Fibroblast of the conjunctiva (primary cell): ENCODE measurements around the gene SHROOM3.

Experiments used
- DNase-seq: peaks from one replicate; pipeline ENCODE4 v3.0.0-alpha.2; 2010; ENCODE audit warnings: low read depth

Gene SHROOM3

GRCh38 chr4:76540486-76540885 lies 105.5 kb downstream of the SHROOM3 start:
- DNase-seq: no peak

GRCh38 chr4:76543378-76543777 lies 108.3 kb downstream of the SHROOM3 start:
- DNase-seq: no peak

GRCh38 chr4:76544725-76545124 lies 109.7 kb downstream of the SHROOM3 start:
- no peak for DNase-seq

- DNase-seq: no peak
Measured at GRCh38 chr4:76545226-76545884, 110.3 kb downstream of the SHROOM3 start.

GRCh38 chr4:76546327-76546726 lies 111.3 kb downstream of the SHROOM3 start:
- DNase-seq: no peak

GRCh38 chr4:76546759-76547742 lies 112.0 kb downstream of the SHROOM3 start:
- peak; percentile 31 for DNase-seq

- DNase-seq: no peak
Measured at GRCh38 chr4:76548704-76549103, 113.7 kb downstream of the SHROOM3 start.

- no peak for DNase-seq
Measured at GRCh38 chr4:76549765-76550164, 114.7 kb downstream of the SHROOM3 start.

GRCh38 chr4:76550966-76551780 lies 116.1 kb downstream of the SHROOM3 start:
- no peak for DNase-seq

- no peak for DNase-seq
Measured at GRCh38 chr4:76554630-76555029, 119.6 kb downstream of the SHROOM3 start.

GRCh38 chr4:76556452-76556851 lies 121.4 kb downstream of the SHROOM3 start:
- no peak for DNase-seq

GRCh38 chr4:76558396-76559235 lies 123.6 kb downstream of the SHROOM3 start:
- DNase-seq: no peak

GRCh38 chr4:76559236-76560071 lies 124.4 kb downstream of the SHROOM3 start:
- no peak for DNase-seq

GRCh38 chr4:76562161-76562560 lies 127.1 kb downstream of the SHROOM3 start:
- DNase-seq: peak; percentile 34

- no peak for DNase-seq
Measured at GRCh38 chr4:76562836-76563453, 127.9 kb downstream of the SHROOM3 start.

- no peak for DNase-seq
Measured at GRCh38 chr4:76563454-76564122, 128.6 kb downstream of the SHROOM3 start.

GRCh38 chr4:76564123-76564915 lies 129.3 kb downstream of the SHROOM3 start:
- no peak for DNase-seq

GRCh38 chr4:76568262-76568661 lies 133.2 kb downstream of the SHROOM3 start:
- DNase-seq: no peak

GRCh38 chr4:76569225-76569624 lies 134.2 kb downstream of the SHROOM3 start:
- no peak for DNase-seq
